Lower lobe of right lung (tissue), 2 donors: ENCODE data around the gene TBCE. TPM values are rescaled to one million over a fixed set of nuclear protein-coding genes. Genes with fewer than 3 reads are reported as not detected.

Source experiments
- ATAC-seq, 2 donors: fragments of 200-7000 bp; cut with Tn5 transposase; one replicate each; pipeline ENCODE4 v1.9.1; 2020 to 2022; ENCODE audit warnings: mild to moderate bottlenecking in 2 of 2, moderate library complexity in 2 of 2
- DNase-seq: peaks from one replicate; pipeline ENCODE4 v3.0.0-alpha.2; 2020
- H3K27ac ChIP-seq: fragments of 200-600 bp; one replicate; pipeline ENCODE4 v1.8.0; 2022
- H3K27me3 ChIP-seq: fragments of 200-600 bp; one replicate; pipeline ENCODE4 v1.8.0; 2022; ENCODE audit warnings: low read depth
- H3K36me3 ChIP-seq: fragments of 200-600 bp; one replicate; pipeline ENCODE4 v1.8.0; 2022; ENCODE audit warnings: mild to moderate bottlenecking
- H3K4me1 ChIP-seq: fragments of 200-600 bp; one replicate; pipeline ENCODE4 v1.8.0; 2022
- H3K4me3 ChIP-seq: fragments of 200-600 bp; one replicate; pipeline ENCODE4 v1.8.0; 2022; ENCODE audit warnings: mild to moderate bottlenecking
- H3K9me3 ChIP-seq: fragments of 200-600 bp; one replicate; pipeline ENCODE4 v1.8.0; 2022
- intact Hi-C: fragments of 100-400 bp; cut with DNase I; formaldehyde crosslinking; loops from one replicate; pipeline ENCODE4 v1.11.0; 2022
- total RNA-seq: library from RNA; stranded (reverse); fragmentation: NEBNext Ultra II Directional; extraction: Animal tissue kit (Norgen Biotek cat#: 25700); gene quantifications from one replicate; pipeline ENCODE4 v1.2.1, GENCODE V29; 2021
- TF ChIP-seq, protein P1 (sequence below): fragments of 200-600 bp; IDR thresholded peaks from one replicate; pipeline ENCODE4 v1.8.0; 2022; ENCODE audit warnings: antibody characterized with exemption, mild to moderate bottlenecking
- donor health status: DM: no; HTN: yes; CAD: no; lungs with severe emphysema.

TBCE gene
- total RNA-seq, 1 donor from 2014 or later: 25.3 TPM

DNA sequence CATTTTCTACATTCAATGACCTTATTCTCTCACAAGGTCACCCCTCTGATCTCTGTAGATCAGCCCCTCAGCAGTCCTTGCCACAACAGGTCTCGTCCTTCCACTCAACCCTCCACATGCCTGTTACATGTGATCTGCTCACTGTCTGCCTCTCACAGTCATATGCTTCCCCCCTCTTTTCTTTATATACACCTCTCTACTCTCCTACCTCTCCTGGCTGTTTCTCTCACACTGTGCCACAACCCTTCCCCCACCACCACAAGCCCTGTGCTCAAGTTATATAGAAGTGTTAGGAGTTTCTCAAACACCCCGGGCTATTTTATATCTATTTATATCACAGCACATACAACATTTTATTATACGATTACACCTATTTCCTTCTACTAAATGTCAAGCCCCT is 124.4 kb downstream of the TBCE start:
- DNase-seq (no peak), ATAC-seq (no peak)
- Histone ChIP-seq H3K9me3 (no peaks in the 10 kb centered on the region), H3K4me3 (no peak overlapping the region), H3K27ac (no peak overlapping the region), H3K4me1 (no peaks in the 10 kb centered on the region), H3K36me3 (peaks cover 41% of the 10 kb centered on the region), H3K27me3 (no peaks in the 10 kb centered on the region)
- intact Hi-C loops: no loop called here
- TF ChIP-seq, protein P1, sequence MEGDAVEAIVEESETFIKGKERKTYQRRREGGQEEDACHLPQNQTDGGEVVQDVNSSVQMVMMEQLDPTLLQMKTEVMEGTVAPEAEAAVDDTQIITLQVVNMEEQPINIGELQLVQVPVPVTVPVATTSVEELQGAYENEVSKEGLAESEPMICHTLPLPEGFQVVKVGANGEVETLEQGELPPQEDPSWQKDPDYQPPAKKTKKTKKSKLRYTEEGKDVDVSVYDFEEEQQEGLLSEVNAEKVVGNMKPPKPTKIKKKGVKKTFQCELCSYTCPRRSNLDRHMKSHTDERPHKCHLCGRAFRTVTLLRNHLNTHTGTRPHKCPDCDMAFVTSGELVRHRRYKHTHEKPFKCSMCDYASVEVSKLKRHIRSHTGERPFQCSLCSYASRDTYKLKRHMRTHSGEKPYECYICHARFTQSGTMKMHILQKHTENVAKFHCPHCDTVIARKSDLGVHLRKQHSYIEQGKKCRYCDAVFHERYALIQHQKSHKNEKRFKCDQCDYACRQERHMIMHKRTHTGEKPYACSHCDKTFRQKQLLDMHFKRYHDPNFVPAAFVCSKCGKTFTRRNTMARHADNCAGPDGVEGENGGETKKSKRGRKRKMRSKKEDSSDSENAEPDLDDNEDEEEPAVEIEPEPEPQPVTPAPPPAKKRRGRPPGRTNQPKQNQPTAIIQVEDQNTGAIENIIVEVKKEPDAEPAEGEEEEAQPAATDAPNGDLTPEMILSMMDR: no peak

DNA sequence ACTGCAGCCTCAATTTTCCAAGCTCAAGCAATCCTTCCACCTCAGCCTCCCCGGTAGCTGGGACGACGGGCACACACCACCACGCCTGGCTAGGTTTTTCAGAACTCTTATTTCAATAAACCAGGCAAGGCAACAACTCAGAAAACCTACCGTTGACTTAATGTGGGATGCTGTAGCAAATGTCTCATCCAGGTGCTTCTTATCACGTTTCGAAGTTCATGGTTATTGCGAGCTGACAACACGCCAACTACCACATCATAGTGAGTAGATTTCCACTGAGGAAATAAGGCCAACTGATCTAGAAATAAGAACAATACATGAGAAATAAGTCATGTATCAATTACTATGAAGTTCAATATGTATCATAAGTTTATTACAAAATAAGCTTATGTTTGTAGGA is 127.3 kb downstream of the TBCE start:
- ATAC-seq: no peak
- TF ChIP-seq, protein P1: no peak

DNA sequence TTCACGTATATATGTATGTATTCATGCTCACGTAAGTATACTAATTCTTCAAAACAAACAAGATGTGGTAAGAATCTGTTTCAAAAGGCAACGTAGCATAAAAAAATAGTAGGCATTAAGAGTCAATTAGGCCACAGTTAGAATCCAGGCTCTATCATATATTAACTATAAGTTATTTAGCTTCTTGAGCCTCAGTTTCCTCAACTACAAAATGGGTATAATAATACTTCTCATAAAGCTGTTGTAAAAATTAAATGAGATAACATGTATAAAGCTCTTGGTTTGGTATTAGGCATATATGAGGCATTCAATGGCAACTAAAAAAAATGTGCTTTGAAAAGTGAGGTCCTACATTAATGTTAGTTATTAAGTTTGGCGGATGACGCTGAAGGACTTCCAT is 127.8 kb downstream of the TBCE start:
- H3K4me3 ChIP-seq: no peak overlapping the region
- ATAC-seq: no peak

More for the DNA sequence above, 127.3 kb downstream of the TBCE start:
- Histone ChIP-seq H3K4me3 (no peak overlapping the region), H3K36me3 (peaks cover 33% of the 10 kb centered on the region), H3K9me3 (no peaks in the 10 kb centered on the region), H3K27me3 (no peaks in the 10 kb centered on the region), H3K27ac (no peak overlapping the region), H3K4me1 (no peaks in the 10 kb centered on the region)
- no peak for DNase-seq
- intact Hi-C loops: no loop called here

DNA sequence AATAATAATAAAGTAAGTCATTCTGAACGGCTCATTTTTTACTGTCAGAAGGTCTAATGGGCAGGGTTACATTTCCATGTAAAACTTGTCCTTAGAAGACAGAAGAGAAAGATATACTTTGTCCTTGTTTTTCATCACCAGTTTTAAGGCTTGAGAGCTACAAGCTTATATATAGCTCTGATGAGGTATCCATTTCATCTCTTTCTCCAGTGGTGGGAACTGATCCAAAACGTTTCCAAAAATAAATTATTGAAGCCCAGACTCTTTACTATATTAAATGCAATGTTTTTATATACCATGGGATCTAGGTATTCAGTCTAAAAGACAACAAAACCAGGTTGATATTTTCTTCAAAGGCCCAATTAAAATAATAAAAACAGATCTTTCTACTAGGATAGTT is 128.3 kb downstream of the TBCE start:
- TF ChIP-seq, protein P1: no peak
- Histone ChIP-seq H3K27me3 (no peaks in the 10 kb centered on the region), H3K36me3 (peaks cover 33% of the 10 kb centered on the region), H3K4me1 (no peaks in the 10 kb centered on the region), H3K9me3 (no peaks in the 10 kb centered on the region), H3K4me3 (no peak overlapping the region), H3K27ac (no peak overlapping the region)
- intact Hi-C loops: no loop called here
- no peak for ATAC-seq
- DNase-seq: no peak

More for the DNA sequence above, 127.8 kb downstream of the TBCE start:
- no peaks in the 10 kb centered on the region for H3K9me3 ChIP-seq
- no peaks in the 10 kb centered on the region for H3K4me1 ChIP-seq
- DNase-seq: no peak
- H3K27ac ChIP-seq: no peak overlapping the region
- intact Hi-C loops: no loop called here
- H3K27me3 ChIP-seq: no peaks in the 10 kb centered on the region
- TF ChIP-seq, protein P1: no peak
- peaks cover 33% of the 10 kb centered on the region for H3K36me3 ChIP-seq

DNA sequence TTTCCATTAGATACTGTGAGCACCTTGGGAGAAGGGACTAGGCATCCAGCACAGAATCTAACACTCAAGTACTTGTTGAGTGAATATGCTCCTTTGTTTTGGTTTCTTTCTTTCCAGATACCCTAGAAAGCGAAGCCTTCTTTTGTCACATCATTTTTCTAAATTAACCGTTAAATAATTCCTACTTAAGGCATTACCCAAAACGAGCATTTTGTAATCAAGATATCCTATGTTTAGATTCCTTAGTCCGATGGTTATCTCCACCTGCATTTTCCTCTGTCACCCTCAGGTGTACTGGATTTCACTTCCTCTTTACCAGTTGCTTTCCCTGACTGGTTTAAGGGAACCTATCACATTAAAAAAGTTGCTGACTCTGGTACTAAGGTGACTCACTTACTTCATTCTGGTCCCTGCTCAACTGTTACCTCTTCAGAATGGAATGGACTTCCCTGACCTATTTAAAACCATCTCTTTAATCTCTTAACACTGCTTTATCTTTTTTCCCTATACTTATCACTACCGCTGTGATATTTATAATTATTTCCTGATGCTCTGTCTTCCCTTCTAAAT is 133.8 kb downstream of the TBCE start:
- Histone ChIP-seq H3K4me1 (peaks cover 16% of the 10 kb centered on the region), H3K36me3 (no peaks in the 10 kb centered on the region), H3K4me3 (no peak overlapping the region), H3K27me3 (no peaks in the 10 kb centered on the region), H3K27ac (no peak overlapping the region), H3K9me3 (no peaks in the 10 kb centered on the region)
- TF ChIP-seq, protein P1: no peak
- ATAC-seq (no peak), DNase-seq (no peak)
- intact Hi-C loops: no loop called here

Other genes starting within 250 kb of the TBCE start
- 88.4 TPM for gene TOMM20, start 238.6 kb upstream of the TBCE start, total RNA-seq
- gene RBM34, start 206.2 kb upstream of the TBCE start, total RNA-seq: 57.3 TPM
- gene ARID4B, start 39.2 kb upstream of the TBCE start, total RNA-seq: 39.1 TPM
- 29.8 TPM for gene GGPS1, start 38.9 kb upstream of the TBCE start, total RNA-seq
- gene B3GALNT2, start 137.0 kb downstream of the TBCE start, total RNA-seq: 15.5 TPM